IPS DF 4.7 (cell line): ENCODE data around the gene RPS2.
"Not testable (repeated sequence)": the region's sequence is repeated elsewhere in the genome, so short reads cannot be mapped to it uniquely, and the experiment has no call there.

ENCODE experiments used
- DNase-seq: peaks from one replicate; pipeline ENCODE4 v3.0.0-alpha.2; 2013; ENCODE audit warnings: low spot score; ENCODE audit errors: extremely low read depth

The RPS2 gene

GRCh38 chr16:1964506-1965395 lies at the start of gene RPS2:
RPS2 (minus strand) TSS chr16:1964826; CDS start chr16:1964625, 201 bp downstream.
- no peak for DNase-seq

GRCh38 chr16:2013527-2013926 lies 48.9 kb upstream of the RPS2 start:
- DNase-seq = no peak

- not testable (repeated sequence) for DNase-seq
Observed at GRCh38 chr16:2011726-2012125, 47.1 kb upstream of the RPS2 start.

- DNase-seq = no peak
Observed at GRCh38 chr16:2009791-2010510, 45.3 kb upstream of the RPS2 start, which contains the start of gene ZNF598. ZNF598 (minus strand) TSS chr16:2009821.

GRCh38 chr16:2009164-2009711 lies 44.6 kb upstream of the RPS2 start:
- DNase-seq = no peak

GRCh38 chr16:2008631-2009163 lies 44.1 kb upstream of the RPS2 start:
- no peak for DNase-seq

GRCh38 chr16:2008009-2008526 lies 43.4 kb upstream of the RPS2 start:
- DNase-seq = no peak

GRCh38 chr16:2007081-2007836 lies 42.6 kb upstream of the RPS2 start:
- no peak for DNase-seq

GRCh38 chr16:2006317-2006716 lies 41.7 kb upstream of the RPS2 start:
- no peak for DNase-seq

GRCh38 chr16:2005646-2006045 lies 41.0 kb upstream of the RPS2 start:
- DNase-seq = no peak

GRCh38 chr16:2004795-2005517 lies 40.3 kb upstream of the RPS2 start:
- DNase-seq = no peak

- DNase-seq = no peak
Observed at GRCh38 chr16:2003827-2004641, 39.4 kb upstream of the RPS2 start.

GRCh38 chr16:2003231-2003826 lies 38.7 kb upstream of the RPS2 start:
- no peak for DNase-seq

GRCh38 chr16:2002406-2003230 lies 38.0 kb upstream of the RPS2 start:
- DNase-seq = no peak

GRCh38 chr16:2001456-2002355 lies 37.1 kb upstream of the RPS2 start:
- DNase-seq = no peak

GRCh38 chr16:2001035-2001434 lies 36.4 kb upstream of the RPS2 start:
- DNase-seq = no peak

GRCh38 chr16:1999866-2000514 lies 35.4 kb upstream of the RPS2 start:
- no peak for DNase-seq
